Epithelial cell of esophagus (primary cell): ENCODE results near the gene TPRA1.
A peak's percentile ranks its signal among the peaks of the same experiment; 100 is the strongest.

Experiments
- DNase-seq: peaks from one replicate; pipeline ENCODE4 v3.0.0; 2010; ENCODE audit warnings: low read depth
- H3K4me3 ChIP-seq: 2 replicates; pipeline ENCODE4 v1.5.1; 2011; ENCODE audit warnings: mild to moderate bottlenecking, low read length, control low read depth
- TF ChIP-seq, protein P1 (sequence below): IDR thresholded peaks from 2 replicates; pipeline ENCODE4 v1.5.1; 2011; ENCODE audit warnings: low read depth, mild to moderate bottlenecking, low read length, control low read depth, inconsistent platforms; ENCODE audit not compliant: insufficient read depth; ENCODE audit errors: missing control alignments

TPRA1 gene

DNA sequence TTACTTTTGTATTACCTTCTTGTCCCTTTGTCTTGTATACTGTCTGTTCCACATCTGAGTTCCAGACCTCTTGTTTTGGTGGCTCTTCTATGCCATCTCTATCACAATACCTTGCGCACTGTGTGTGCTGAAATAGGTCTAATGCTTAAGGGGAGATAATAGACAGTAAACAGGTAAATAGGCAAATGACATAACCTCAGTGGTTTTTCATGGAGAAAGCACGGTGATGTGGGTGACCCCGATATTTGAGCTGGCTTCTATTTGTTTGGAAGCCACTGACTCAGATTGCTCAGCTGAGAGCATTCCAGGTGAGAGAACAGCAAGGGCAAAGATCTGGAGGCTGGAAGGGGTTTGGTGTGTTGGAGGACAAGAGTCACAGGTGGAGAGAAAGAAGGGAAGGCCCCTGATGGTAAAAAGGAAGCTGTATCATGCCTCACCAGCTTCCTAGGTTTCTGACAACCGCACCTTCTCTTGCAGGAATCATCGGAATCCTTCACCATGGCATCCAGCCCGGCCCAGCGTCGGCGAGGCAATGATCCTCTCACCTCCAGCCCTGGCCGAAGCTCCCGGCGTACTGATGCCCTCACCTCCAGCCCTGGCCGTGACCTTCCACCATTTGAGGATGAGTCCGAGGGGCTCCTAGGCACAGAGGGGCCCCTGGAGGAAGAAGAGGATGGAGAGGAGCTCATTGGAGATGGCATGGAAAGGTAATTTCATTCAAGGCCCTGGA is 8.5 kb upstream of the TPRA1 start:
- TF ChIP-seq, protein P1, sequence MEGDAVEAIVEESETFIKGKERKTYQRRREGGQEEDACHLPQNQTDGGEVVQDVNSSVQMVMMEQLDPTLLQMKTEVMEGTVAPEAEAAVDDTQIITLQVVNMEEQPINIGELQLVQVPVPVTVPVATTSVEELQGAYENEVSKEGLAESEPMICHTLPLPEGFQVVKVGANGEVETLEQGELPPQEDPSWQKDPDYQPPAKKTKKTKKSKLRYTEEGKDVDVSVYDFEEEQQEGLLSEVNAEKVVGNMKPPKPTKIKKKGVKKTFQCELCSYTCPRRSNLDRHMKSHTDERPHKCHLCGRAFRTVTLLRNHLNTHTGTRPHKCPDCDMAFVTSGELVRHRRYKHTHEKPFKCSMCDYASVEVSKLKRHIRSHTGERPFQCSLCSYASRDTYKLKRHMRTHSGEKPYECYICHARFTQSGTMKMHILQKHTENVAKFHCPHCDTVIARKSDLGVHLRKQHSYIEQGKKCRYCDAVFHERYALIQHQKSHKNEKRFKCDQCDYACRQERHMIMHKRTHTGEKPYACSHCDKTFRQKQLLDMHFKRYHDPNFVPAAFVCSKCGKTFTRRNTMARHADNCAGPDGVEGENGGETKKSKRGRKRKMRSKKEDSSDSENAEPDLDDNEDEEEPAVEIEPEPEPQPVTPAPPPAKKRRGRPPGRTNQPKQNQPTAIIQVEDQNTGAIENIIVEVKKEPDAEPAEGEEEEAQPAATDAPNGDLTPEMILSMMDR: no peak
- H3K4me3 ChIP-seq: peak overlapping the region; percentile 54
- no peak for DNase-seq

DNA sequence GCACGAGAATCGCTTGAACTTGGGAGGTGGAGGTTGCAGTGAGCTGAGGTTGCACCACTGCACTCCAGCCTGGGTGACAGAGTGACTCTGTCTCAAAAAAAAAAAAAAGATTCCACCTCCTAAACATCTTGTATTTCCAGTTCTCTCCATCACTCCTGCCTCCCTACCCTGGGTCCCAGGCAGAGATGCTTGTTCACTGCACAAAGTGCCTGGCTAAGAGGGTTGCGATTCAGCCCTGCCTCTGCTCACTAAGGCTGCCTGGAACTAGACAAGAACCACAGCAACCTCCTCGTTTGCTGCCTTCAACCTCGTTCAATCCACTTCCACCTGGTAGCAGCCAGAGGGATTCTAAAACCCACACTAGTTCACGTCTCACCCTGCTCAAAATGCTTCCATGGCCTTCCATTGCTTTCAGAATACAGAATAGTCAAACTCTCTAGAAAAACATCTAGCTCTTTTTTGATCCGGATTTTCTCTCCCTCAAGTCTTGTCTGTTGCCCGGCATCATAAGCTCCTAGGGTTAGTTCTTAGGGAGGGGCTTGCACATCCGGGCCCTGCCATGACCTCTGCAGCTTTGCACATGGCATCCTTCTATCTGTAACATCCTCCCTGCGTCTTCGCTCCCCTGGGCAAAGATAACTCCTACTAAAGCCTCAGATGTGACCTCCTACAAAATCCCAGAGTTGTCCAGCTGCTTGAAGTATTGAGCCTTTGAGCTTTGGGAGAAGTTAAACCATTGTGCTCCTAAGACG is 6.7 kb upstream of the TPRA1 start:
- TF ChIP-seq, protein P1: no peak
- no peak overlapping the region for H3K4me3 ChIP-seq
- no peak for DNase-seq

DNA sequence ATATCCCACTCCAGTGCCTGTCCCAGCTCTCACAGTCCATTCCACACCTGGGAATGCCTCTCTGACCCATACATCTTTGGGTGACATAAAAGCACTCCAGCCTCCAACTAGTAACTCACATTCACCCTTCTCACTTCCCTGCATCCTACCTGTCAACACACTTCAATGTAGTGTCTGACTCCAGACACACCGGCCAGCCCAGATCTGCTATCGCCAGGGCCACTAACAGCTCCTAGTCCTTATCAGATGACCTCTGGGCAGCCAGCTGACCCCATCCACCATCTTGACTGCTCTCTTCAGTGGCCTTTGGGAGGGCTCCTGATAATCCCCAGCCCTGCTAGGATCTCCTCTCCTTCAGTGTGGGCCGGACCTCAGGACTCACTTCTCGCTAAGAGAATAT is 4.8 kb upstream of the TPRA1 start:
- no peak for DNase-seq
- H3K4me3 ChIP-seq: no peak overlapping the region
- TF ChIP-seq, protein P1: no peak

- no peak for DNase-seq
- TF ChIP-seq, protein P1: no peak
- H3K4me3 ChIP-seq: no peak overlapping the region
These were observed 2.6 kb upstream of the TPRA1 start for GRCh38 chr3:127593178-127593577.

GRCh38 chr3:127590282-127590592 is 296 bp downstream of the TPRA1 start:
- TF ChIP-seq, protein P1: no peak
- no peak for DNase-seq
- peak overlapping the region; percentile 77 for H3K4me3 ChIP-seq

DNA sequence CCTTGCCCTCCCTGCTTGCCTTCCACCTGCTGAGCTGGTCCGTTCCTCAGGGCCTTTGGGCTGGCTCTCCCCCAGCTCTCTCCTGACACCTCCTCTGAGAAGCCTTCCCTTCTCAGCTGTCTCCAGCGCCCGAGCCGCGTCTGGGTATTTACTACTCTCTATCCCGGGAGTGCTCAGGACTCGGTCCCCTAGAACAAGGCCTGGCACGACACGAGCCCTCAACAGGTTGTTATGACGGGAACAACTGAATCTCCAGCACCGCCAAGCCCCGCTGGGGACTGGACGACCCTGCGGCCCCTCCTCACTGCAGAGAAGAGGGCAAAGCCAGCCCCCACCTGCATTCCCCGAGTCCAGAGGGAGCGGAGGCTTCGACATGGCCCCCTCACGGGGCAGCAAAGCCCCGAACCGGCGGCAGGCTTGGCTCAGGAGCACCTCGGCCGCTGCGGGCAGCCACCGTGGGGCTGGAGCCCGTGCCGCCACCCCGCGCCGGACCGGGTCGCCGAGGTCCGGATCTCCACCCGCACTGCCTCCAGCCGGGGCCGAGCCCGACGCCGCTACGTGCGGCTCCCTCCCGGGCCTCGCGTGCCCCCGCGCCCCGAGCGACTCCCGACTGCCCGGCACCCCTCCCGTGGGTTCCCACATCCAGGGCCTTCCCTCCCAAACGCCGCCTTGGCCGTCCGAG is 792 bp downstream of the TPRA1 start:
- peak overlapping the region; percentile 77 for H3K4me3 ChIP-seq
- DNase-seq: peak; percentile 32
- TF ChIP-seq, protein P1: no peak
